GM18520 (cell line): Measurements from ENCODE around the gene PADI2.

ENCODE experiments used
- ATAC-seq: cut with Tn5 transposase; IDR thresholded peaks from one replicate; pipeline ENCODE4 v1.9.1; 2021; ENCODE audit not compliant: unreplicated experiment

The PADI2 gene

DNA sequence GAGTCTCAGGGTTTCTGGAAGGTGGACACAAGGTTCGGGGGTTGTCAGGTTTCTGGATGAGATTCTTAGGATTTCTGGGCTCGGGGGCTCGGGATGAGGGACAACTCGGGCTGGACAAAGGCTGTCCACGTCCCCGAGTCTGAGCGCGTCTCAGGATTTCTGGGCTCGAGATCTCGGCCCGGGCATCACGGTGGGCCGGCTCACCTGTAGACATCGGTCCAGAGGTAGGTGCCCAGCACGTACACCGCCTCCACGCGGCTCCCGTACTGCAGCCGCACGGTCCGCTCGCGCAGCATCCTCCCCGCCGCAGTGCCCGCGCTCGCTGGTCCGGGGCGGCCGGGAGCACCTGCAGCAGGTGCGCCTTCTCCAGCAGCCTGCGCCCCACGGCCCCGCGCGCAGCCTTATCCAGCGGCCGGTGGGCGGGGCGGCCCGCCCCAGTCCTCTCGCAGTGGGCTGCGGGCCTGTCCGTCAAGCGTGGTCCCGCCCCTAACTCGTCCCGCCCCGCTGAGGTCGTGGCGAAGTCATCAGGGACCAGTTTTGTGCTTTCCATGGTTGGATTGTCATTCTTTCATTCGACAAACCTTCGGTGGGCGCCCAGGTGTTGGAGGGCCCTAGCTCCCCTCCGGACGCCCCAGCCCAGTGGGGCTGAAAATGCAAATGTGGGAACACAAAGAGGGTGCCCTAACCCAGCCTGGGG is at the start of gene PADI2:
PADI2 (minus strand) TSS at position 376 of the 697 bp plus-strand sequence; CDS start at position 296, 80 bp downstream.
- no peak for ATAC-seq

- ATAC-seq = no peak
These were observed 49.0 kb upstream of the PADI2 start for GRCh38 chr1:17168091-17168876.

DNA sequence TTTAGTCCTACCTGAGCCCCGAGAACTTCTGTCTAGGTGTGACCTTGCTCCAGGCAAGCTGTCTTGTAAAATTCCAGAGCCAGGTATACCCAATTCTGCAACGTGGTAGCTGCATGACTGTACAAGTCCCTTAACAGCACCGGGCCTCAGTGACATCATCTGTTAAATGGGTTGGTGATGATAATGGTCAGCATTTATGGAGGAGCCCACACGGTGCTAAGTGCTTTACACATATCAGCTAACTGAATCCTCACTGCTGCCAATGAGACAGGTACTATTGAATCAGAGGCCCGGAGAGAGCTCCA is 48.5 kb upstream of the PADI2 start:
- ATAC-seq = no peak

DNA sequence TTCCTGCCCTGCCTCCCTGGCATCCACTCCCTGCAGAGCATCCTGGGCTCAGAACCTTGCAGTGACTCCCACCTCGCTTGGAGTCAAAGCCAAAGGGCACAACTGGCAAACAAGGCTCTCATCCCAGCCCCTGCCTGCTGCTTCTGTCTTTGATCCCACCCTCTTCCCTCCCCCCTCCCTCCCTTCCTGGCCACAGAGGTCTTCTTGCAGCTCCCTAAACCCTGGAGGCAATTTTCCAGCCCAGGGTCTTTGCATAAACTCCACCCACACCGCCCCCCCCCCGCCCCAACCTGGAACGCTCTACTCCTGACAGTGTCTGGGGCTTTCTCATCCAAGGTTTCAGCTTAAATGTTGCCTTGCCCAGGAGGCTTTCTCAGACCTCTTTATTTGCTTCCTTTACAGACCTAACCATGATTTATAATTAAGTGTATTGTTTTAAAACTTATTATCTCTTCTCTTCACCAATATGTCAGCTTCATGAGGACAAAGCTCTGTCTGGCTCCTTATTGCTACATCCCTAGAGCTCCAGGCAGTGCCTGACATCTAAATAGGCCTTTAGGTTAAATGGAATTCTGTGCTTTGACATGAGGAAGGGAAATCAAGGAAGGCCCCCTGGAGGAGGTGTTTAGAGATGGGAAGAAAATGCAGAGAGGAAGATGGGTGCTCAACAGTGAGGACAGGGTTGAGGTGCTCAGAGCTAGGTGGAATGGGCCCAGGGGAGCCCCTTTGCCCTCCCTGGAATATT is 48.0 kb upstream of the PADI2 start:
- no peak for ATAC-seq

- no peak for ATAC-seq
These were observed 46.6 kb upstream of the PADI2 start for GRCh38 chr1:17165823-17166222.

DNA sequence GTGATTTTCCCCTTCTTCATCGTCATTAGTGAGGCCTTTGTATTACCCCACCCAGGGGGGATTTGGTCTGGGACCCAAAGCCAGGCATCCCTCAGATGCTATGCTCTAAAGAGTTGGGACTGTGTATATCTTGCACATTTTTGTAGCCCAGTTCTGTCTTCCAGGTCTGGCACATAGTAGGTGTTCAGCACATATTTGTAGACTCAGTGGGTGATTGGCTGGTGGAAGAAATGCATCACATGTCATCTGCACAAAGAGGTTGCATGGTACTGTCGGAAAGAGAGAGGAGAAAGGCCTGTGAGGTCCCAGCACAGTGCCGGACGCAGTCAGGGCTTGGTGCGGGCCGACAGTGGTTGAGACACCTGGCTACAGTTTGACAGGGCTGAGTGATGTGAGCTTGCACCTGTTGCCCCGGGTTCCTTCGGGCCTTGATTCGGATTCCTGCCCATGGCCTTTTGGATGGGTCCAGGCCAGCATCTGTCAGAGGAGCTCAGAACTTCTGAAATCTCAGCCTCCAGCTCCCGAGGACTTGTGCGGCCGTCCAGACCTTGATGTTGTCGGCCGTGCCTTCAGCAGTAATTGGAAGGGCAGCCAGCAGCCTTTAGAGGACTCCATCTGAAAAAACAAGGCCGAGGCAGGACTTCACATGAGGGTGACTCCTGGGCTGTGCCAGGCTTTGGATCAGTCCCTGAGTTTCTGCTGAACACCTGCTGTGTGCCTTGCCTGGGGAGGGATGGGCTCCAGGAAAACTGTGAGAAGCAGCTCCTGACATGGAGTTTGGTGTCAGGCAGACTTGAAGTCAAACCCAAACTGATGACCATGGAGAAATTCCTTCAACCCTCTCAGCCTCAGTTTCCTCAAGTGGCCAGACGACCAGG is 44.8 kb upstream of the PADI2 start:
- ATAC-seq = no peak

- ATAC-seq = no peak
These were observed 44.1 kb upstream of the PADI2 start for GRCh38 chr1:17163371-17163770.

- ATAC-seq = no peak
These were observed 43.7 kb upstream of the PADI2 start for GRCh38 chr1:17162941-17163340.

- no peak for ATAC-seq
These were observed 42.9 kb upstream of the PADI2 start for GRCh38 chr1:17161926-17162800.

DNA sequence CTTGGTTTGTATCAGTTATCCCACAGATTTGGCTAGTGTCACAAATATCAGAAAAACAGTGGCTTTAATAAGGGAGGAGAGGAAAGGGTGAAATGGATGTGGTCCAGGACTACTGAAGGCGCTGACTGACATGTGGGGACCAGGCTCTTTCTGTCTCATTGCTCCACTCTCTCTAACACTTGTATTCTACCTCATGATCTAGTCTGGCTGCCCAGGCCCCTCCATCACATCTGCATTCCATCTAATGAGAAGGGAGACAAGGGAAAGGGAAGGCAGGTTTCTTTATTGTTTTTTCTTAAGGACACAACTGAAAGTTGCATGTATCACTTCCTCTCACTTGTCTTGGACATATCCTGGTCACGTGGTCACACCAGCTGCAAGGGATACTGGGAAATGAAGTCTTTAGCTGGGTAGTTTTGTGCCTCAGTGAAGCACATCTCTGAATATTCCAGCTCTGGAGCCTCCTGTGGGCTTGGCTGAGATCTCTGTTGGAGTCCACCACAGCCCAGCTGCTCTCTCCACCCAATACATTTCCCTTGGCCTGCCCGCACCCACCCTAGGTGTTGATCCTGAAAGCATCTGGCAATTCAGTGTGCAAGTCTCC is 42.0 kb upstream of the PADI2 start:
- no peak for ATAC-seq

DNA sequence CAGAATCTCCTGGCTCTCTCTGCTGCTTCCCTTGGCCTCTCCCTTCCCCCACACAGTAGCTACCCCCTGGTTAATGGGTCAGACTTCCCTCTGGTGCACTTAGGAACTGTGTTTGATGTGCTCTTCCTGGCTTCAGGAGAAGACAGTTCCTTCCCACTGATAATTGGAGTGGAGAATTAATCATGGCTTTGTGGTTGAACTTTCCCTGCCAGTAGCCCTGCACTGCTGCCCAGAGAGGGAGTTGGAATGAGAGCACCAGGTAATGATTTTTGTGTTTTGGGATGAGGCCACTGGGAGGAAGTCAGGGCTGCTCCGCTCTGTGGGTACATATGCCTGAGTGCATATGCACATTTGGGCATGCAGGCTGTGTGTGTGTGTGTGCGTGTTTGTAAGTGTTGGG is 39.7 kb upstream of the PADI2 start:
- ATAC-seq = no peak

DNA sequence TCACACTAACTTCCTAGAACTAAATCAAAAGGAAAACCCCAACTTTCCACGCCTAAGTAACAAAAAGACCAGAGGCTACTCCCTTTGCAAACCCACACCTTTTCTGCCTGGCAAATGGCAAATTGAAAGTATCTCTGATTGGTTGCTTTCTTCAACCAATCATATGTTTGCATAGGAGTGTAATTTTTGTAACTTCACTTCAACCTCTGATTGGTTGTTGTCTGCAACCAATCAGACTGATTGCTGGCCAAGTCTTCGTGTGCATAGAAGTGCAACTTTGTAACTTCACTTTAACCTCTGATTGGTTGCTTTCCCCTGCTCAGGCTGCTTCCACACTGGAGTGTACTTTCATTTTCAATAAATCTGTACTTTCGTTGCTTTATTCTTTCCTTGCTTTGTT is 36.9 kb upstream of the PADI2 start:
- ATAC-seq = no peak

DNA sequence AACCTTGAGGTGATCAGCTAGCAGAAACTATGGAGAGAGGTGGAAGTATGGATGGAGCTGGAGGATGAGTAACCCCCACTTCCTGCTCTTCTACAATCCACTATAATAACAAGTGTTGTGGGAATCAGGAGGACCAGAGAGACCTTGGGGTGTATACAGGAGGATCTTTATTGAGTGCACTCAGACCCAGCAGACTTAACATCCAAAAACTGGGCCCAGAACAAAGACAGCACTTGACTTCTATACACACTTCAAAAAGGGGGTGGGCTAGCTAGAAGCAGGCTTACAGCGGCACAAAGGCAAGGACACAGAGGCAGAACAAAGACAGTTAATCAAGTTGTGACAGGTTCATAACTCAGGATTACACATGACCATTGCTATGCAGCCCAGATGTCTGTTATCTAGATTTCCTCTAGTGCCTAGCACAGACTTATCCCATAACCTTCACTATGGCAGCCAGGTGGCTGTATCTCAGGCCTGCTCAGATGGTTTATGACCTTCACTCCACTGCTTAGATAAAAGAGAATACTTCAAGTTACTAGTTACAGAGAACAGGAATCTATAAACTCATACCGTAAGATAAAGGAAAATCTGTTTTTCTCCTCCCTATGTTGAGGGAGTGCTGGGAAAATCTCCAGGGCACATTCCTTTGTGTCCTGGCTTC is 36.1 kb upstream of the PADI2 start:
- ATAC-seq = no peak

DNA sequence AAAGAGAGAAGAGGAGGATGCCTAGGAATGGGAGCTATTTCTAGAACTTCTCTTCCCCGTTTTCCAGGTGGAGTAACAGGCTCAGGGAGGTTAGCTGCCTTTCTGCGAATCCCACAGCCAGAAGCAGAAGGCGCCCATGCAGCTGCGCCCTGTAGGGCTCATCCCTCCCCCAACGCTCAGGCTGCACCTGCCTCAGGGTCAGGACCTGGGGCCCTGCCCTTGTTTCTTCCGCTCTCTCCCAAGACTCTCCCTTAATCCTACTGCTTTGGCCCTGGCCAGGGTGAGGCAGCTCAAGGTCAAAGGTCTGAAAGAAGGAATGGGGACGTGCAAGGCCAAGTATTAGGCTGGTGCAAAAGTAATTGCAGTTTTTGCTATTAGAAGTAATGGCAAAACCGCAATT is 30.5 kb upstream of the PADI2 start:
- no peak for ATAC-seq

DNA sequence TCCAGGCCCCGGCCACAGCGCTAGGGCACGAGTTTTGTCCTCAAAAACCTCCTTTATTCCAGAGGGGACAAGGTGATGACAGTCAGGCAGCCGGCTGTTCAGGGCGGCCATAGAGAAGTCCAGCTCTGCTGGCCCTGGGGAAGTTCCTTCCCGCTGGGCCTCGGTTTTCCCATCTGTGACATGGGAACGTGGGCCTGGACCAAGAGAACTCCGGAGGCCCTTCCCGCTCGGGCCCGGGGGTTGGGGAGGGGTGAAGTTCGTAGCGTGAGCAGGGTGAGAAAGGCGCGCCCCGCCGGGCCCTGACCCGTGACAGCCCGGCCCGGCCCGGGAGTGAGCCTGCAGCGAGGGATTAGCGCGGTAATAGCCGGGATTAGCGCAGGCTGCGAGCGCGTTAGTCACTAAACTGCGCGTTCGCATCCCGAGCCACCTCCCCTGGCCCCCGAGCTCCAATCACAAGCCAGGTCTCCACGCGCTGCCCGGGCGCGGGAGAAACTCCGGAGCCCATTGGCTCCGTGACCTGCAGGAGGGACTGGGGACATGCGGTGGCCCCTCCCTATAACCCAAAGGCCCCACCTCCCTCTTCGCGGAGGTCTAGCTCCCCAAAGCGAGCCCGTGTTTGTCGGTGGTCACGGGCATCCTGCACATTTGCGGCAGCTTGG is 29.8 kb upstream of the PADI2 start:
- ATAC-seq = no peak

DNA sequence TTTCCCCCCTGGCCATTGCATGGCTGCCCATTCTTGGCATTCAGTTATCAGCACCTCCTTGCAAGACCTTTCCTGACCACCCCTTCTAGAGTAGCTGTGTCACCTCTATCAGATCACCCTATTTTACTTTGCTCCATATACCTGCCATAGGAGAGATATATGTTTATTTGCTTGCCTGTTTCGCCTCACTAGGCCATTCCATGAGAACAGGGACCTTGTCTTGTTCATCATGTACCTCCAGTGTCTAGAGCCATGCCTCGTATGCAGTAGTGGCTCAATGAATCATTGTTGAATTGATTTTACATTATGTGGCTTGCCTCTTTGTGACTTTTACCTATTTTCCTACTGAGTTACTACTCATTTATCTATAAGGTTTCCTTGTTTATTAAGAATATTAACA is 26.4 kb upstream of the PADI2 start:
- ATAC-seq = no peak

DNA sequence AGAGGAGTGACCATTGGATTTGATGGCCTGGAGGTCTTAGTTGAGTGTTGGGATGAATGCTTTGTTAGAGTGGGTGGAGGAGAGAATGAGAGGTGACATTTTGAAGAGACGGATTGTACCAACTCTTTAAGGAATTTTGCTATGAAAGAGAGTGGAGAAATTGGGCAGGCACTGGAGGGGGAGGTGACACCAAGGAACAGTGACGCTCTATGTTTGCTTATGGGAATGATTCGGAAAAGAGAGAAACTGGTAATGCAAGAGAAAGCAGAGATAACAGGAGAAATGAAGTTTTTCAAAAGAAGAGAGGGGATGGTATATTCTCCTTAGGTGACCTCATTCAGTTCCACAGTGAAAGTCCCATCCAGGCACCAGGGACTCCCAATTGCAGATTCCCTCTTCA is 24.5 kb upstream of the PADI2 start:
- ATAC-seq = no peak

GRCh38 chr1:17141441-17142197 is 22.4 kb upstream of the PADI2 start:
- ATAC-seq = peak; percentile 38
